Stimulated activated CD8-positive, alpha-beta memory T cell treated with anti-CD3 and anti-CD28 coated beads, Interleukin-2, amount 100 ng/mL, for 48 hours (primary cell): ENCODE measurements around the gene QSOX2.
"Not testable (repeated sequence)": the region's sequence is repeated elsewhere in the genome, so short reads cannot be mapped to it uniquely, and the experiment has no call there.

Experiments
- DNase-seq, 2 donors: peaks; one replicate each; pipeline ENCODE4 v3.0.0-alpha.2; 2020; ENCODE audit warnings: low read depth in 2 of 2

The QSOX2 gene

GRCh38 chr9:136282272-136282861 is 36.8 kb upstream of the QSOX2 start:
- no peak for DNase-seq

GRCh38 chr9:136281421-136282271 is 36.0 kb upstream of the QSOX2 start:
- no peak for DNase-seq

- no peak for DNase-seq
Observed at GRCh38 chr9:136280535-136281315, 35.1 kb upstream of the QSOX2 start.

- DNase-seq = no peak
Observed at GRCh38 chr9:136279471-136279870, 33.9 kb upstream of the QSOX2 start.

GRCh38 chr9:136278894-136279293 is 33.3 kb upstream of the QSOX2 start:
- DNase-seq = no peak

GRCh38 chr9:136278221-136278620 is 32.6 kb upstream of the QSOX2 start:
- no peak for DNase-seq

- no peak for DNase-seq
Observed at GRCh38 chr9:136277746-136278145, 32.1 kb upstream of the QSOX2 start.

GRCh38 chr9:136276716-136277115 is 31.1 kb upstream of the QSOX2 start:
- no peak for DNase-seq

- DNase-seq = no peak
Observed at GRCh38 chr9:136275655-136276429, 30.2 kb upstream of the QSOX2 start.

GRCh38 chr9:136274786-136275654 is 29.4 kb upstream of the QSOX2 start:
- DNase-seq = no peak

GRCh38 chr9:136273921-136274785 is 28.5 kb upstream of the QSOX2 start:
- no peak for DNase-seq

- no peak for DNase-seq
Observed at GRCh38 chr9:136273244-136273865, 27.7 kb upstream of the QSOX2 start.

GRCh38 chr9:136270173-136270705 is 24.6 kb upstream of the QSOX2 start:
- no peak for DNase-seq

- no peak for DNase-seq
Observed at GRCh38 chr9:136268735-136269134, 23.1 kb upstream of the QSOX2 start.

- DNase-seq = no peak
Observed at GRCh38 chr9:136268318-136268717, 22.7 kb upstream of the QSOX2 start.

GRCh38 chr9:136267261-136268111 is 21.9 kb upstream of the QSOX2 start:
- peak; percentile 72 to 73 for DNase-seq

GRCh38 chr9:136266641-136267040 is 21.0 kb upstream of the QSOX2 start:
- not testable (repeated sequence) for DNase-seq
